Thyroid gland (tissue), 4 donors: ENCODE measurements around the gene DNAH3.

Source experiments
- POLR2A ChIP-seq, 2 donors: fragments of 450-650 bp; IDR thresholded peaks; one replicate each; pipeline ENCODE4 v1.6.1; 2017; ENCODE audit warnings: antibody characterized with exemption in 2 of 2, mild to moderate bottlenecking in 2 of 2, moderate library complexity in 1 of 2
- TF ChIP-seq, protein P1 (sequence below), 6 experiments: fragments of 200-600 bp in 3 of 6; fragments of 450-650 bp in 3 of 6; sonication (generic) in 3 of 6; IDR thresholded peaks; one replicate each; pipeline ENCODE4 v1.5.1; 2016 to 2019; ENCODE audit warnings: antibody characterized with exemption in 6 of 6, mild to moderate bottlenecking in 2 of 6, inconsistent platforms in 1 of 6, moderate library complexity in 1 of 6

DNA sequence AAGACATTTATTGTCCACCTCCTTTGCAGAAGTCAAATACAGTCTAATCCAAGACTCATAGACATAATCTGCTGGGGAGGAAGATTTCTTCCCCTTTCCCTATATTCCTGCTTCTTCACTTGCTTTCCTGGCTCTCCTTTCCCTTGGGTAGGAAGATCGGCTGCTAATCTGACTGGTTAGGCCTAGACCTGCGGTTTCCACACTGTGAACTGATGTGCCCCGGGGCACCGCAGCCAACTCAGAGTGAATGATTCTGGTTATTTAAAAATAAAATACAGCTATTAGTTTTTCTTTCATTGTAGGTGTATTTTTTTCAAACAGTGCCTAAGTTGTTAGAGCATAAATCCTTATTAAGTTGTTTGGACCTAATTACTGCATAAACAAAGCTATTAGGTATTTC is 78.9 kb downstream of the DNAH3 start:
- TF ChIP-seq, protein P1, sequence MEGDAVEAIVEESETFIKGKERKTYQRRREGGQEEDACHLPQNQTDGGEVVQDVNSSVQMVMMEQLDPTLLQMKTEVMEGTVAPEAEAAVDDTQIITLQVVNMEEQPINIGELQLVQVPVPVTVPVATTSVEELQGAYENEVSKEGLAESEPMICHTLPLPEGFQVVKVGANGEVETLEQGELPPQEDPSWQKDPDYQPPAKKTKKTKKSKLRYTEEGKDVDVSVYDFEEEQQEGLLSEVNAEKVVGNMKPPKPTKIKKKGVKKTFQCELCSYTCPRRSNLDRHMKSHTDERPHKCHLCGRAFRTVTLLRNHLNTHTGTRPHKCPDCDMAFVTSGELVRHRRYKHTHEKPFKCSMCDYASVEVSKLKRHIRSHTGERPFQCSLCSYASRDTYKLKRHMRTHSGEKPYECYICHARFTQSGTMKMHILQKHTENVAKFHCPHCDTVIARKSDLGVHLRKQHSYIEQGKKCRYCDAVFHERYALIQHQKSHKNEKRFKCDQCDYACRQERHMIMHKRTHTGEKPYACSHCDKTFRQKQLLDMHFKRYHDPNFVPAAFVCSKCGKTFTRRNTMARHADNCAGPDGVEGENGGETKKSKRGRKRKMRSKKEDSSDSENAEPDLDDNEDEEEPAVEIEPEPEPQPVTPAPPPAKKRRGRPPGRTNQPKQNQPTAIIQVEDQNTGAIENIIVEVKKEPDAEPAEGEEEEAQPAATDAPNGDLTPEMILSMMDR (IDR thresholded peaks at IDR 0.05): no peak
- no peak for TF ChIP-seq POLR2A (IDR thresholded peaks at IDR 0.05)
